GM19463 (cell line): ENCODE measurements around the gene EHD2.
"Not testable (repeated sequence)": the region's sequence is repeated elsewhere in the genome, so short reads cannot be mapped to it uniquely, and the experiment has no call there.

Experiments
- ATAC-seq: cut with Tn5 transposase; IDR thresholded peaks from one replicate; pipeline ENCODE4 v1.9.1; 2021; ENCODE audit warnings: mild to moderate bottlenecking, moderate library complexity; ENCODE audit not compliant: unreplicated experiment

The EHD2 gene

DNA sequence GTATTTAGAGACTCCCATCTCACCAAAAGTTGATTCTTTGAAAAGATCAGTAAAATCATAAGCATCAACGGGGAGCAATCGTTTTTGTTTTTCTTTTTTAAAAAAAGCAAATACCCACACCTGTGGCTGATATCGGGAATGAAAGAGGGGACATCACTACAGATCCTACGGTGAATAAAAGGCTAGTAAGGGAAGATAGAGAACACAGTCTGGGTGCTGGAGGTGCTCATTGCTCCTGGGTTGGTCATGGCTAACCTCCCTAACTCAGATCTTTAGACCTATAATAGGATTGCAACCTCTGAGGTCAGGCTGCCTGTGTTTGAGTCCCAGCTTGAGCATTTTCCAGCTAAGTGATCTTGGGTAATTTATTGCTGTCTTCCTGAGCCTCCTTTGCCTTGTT, 1.1 kb downstream of the EHD2 start:
- no peak for ATAC-seq

DNA sequence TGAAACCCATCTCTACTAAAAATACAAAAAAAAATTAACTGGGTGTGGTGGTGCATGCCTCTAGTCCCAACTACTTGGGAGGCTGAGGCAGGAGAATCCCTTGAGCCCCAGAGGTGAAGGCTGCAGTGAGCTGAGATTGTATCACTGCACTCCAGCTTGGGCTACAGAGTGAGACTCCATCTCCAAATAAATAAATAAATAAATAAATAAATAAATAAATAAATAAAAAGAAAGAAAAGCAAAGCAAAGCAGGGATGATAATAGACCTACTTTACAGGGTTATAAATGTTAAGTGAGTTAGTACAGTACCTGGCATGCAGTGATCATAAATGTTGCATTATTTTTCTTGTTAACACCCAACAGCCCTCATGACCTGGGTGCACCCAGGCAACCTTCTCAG, 1.6 kb downstream of the EHD2 start:
- not testable (repeated sequence) for ATAC-seq

DNA sequence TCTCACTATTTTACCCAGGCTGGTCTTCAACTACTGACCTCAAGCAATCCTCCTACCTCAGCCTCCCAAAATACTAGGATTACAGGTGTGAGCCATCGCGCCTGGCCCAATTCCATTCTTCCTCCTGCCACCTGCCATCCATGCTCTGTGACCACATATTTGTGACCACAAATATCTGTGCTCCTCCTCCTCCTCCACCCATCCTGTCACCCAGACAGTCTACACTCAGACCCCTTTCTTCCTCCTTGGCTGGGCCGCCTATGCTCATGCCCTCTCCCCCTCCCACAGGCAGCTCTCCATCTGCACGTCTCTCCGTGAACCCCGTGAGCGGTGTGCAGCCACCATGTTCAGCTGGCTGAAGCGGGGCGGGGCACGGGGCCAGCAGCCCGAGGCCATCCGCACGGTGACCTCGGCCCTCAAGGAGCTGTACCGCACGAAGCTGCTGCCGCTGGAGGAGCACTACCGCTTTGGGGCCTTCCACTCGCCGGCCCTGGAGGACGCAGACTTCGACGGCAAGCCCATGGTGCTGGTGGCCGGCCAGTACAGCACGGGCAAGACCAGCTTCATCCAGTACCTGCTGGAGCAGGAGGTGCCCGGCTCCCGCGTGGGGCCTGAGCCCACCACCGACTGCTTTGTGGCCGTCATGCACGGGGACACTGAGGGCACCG, 3.2 kb downstream of the EHD2 start:
- no peak for ATAC-seq

DNA sequence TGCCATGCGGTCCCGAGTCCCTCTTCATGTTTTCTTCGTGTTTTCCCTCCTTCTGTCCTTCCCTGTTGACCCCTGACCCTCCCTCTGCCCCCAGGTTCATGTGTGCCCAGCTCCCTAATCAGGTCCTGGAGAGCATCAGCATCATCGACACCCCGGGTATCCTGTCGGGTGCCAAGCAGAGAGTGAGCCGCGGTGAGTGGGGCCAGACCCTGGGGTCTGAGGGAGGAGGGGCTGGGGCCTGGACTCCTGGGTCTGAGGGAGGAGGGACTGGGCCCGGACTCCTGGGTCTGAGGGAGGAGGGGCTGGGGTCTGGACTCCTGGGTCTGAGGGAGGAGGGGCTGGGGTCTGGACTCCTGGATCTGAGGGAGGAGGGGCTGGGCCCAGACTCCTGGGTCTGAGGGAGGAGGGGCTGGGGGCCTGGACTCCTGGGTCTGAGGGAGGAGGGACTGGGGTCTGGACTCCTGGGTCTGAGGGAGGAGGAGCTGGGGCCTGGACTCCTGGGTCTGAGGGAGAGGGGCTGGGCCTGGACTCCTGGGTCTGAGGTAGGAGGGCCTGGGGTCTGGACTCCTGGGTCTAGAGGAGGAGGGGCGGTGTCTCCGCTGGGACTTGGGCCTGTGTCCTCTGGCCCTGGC, 5.3 kb downstream of the EHD2 start:
- ATAC-seq = not testable (repeated sequence)

DNA sequence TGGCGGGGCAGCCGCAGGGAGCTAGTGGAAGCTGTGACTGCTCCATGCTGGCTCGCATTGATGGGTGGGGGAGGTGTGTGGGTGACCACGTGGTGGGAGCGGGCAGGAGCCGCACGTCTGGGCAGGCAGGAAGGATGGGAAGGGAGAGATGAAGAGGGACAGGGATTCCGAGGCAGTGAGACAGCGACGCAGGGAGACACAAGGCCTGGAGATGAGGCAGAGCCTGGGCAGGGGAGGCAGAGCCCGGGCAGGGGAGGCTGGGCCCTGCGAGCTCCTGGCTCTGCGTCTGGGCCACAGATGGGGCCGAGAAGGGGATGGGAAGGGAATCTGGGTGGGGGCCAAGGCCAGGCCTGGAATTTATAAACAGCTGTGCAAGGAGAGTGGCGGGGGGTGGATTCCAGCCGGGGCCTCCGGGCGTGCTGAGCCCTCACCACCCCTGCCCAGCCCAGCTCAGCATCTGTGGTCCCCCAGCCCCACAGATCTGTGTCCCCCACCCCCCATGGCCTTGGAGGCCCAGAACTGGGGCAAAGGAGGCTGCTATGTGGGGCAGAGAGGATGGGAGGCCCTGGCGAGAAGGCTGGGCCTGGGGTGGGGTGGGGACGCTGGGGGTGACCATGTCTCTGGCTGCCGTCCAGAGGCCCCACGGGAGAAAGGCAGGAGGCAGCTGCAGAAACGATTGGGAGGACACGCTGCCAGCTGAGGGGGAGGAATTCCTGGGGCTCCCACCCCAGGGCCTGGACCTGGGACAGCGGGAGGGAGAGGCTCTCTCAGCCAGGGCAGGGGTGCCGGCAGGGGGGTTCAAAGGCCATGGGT, 6.0 kb downstream of the EHD2 start:
- no peak for ATAC-seq

DNA sequence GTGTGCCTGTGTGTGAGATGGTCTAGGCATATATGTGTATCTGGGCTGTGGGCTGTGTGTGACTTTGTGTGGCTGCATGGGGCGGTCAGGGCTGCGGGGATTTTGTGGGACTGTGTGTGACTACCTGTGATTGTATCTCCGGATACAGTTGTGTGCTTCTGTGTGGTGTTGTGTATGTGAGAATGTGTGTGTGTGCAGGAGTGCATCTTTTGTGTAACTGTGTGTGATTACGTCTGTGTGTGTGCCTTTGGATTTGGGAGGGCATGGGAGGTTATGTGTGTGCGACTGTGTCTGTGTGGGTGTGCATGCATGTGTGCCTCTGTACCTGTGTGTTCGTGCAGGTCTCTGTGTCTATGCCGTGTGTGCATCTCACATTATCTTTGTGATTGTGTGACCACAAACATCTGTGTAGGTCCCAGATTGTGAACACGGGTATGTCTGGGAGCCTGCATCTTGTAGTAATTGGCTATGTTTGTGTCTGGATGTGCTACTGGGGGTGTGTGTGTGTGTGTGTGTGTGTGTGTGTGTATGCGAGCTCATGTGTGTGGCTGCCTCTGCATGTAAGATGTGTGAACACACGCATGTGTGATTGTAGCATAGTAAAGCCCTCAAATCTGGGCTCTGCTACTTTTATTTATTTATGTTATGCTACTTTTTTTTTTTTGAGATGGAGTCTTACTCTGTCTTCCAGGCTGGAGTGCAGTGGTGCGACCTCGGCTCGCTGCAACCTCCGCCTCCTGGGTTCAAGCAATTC, 7.6 kb downstream of the EHD2 start:
- ATAC-seq = no peak

DNA sequence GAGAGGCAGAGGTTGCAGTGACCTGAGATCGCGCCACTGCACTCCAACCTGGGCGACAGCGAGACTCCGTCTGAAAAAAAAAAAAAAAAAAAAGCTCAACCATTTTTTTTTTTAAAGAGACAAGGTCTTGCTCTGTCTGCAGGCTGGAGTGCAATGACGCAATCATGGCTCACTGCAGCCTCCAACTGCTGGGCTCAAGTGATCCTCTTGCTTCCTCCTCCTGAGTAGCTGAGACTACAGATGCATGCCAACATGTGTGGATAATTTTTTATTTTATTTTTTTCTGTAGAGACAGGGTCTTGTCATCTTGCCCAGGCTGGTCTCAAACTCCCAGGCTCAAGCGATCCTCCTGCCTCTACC, 10.3 kb downstream of the EHD2 start:
- no peak for ATAC-seq

GRCh38 chr19:47725759-47726401, 12.7 kb downstream of the EHD2 start:
- ATAC-seq = no peak

DNA sequence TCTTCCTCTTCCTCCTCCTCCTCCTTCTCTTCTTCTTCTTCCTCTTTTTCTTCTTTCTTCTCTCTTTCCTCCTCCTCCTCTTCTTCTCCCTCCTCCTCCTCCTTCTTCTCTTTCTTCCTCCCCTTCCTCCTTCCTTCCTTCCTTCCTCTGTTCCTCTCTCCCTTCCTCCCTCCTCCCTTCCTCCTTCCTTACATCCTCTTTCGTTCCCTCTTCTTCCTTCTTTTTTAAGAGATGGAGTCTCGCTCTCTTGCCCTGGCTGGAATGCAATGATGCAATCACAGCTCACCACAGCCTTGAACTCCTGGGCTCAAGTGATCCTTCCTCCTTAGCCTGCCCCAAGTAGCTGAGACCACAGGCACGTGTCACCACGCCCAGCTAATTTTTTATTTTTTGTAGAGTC, 13.2 kb downstream of the EHD2 start:
- ATAC-seq = no peak

DNA sequence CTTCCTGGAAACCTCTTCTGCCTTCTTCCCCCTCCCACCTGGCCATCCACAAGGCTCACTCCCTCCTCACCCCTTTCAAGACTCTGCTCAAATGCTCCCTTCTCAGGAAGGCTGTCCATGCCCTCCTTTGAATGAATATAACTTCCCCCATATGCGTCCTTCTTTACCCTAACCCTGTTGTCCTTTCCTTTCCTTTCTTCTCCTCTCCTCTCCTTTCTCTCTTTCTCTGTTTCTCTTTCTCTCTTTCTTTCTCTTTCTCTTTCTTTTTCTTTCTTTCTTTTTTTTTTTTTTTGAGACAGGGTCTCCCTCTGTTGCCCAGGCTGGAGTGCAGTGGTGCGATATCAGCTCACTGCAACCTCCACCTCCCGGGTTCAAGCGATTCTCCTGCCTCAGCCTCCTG, 15.1 kb downstream of the EHD2 start:
- not testable (repeated sequence) for ATAC-seq

DNA sequence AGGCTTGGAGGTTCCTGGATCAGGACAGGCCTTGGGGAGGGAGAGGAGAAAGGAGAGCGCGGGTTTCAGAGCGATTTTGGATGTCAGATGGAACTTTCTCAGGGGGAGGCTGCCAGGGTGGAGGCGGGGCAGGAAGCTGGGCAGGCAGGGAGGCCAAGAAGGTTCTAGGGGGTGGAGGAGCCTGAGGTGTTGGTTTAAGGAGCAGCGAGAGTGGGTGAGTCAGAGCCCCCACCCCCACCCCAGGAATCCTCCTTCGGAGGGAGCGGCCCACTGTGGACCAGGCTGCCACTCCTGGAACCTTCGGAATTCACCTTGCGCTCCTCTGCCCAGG, 16.2 kb downstream of the EHD2 start:
- no peak for ATAC-seq

DNA sequence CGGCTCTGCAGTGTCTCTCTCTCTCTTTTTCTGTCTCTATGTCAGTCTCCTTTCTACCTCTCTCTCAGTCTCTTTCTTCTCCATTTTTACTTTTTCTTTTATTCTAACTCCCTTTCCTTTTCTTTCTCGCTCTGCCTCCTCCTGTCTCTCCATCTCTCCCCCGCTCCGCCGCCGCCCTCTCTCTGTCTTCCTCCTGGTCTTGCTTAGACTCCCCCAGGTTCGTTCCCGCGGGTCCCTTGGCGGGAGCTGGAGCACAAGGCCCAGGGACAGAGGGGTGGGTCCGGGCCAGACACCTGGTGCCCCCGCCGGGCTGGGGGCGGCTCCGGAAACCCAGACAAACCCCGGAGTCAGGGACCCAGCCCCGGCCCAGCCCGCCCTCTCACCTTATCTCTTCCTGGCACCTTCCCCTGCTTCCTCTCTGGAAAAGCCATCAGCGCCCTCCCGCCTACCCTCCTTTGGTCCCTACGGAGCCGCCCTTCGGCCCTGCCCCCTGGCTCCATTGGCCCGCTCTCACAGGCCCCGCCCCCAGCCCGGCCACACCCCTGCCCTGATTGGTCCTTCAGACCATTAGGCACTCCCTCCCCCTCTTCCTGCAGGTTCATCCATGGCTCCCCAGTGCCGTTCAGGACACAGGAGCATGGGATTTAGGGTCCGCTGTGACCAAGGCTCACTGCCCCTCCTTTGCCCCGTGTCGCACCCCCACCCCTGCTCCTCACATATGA, 16.7 kb downstream of the EHD2 start:
- ATAC-seq = no peak

DNA sequence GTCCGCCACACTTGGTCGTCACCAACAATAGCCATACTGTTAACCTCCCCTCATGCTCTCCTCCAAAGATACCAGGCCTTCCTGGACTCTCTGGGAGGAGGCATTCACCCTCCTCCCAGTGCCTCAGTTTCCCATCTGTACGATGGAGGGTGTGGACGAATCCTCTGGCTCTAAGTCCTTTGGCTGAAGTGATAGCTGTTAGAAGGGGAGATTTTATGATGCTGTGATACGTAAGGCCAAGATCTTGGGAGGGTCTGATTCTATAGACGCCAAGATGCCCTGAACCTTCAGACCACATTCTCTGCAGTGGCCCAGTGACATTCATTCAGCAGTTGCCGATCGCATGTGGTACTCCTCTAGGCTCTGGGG, 17.3 kb downstream of the EHD2 start:
- ATAC-seq = no peak

DNA sequence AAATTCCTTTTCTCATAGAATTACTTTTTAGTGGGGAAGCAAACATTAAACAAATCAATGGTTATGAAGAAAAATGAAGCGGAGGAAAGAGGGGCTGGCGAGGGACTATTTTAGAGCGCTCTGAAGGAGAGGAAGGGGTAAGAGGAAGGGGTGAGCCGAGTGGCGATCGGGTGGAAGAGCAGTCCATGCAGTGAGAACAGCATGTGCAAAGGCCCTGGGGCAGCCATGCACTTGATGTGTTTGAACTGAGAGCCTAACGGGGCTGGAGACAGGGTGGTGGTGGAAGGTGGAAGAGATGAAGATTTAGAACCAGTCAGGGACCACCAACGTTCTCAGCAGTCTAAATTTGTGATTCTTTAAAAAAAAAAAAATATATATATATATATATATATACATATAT, 17.7 kb downstream of the EHD2 start:
- no peak for ATAC-seq

- ATAC-seq = no peak
Observed at GRCh38 chr19:47735131-47735530, 21.9 kb downstream of the EHD2 start.

DNA sequence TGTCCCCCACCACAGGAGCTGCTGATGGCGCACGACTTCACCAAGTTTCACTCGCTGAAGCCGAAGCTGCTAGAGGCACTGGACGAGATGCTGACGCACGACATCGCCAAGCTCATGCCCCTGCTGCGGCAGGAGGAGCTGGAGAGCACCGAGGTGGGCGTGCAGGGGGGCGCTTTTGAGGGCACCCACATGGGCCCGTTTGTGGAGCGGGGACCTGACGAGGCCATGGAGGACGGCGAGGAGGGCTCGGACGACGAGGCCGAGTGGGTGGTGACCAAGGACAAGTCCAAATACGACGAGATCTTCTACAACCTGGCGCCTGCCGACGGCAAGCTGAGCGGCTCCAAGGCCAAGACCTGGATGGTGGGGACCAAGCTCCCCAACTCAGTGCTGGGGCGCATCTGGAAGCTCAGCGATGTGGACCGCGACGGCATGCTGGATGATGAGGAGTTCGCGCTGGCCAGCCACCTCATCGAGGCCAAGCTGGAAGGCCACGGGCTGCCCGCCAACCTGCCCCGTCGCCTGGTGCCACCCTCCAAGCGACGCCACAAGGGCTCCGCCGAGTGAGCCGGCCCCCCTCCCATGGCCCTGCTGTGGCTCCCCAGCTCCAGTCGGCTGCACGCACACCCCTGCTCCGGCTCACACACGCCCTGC, 27.8 kb downstream of the EHD2 start:
- ATAC-seq = no peak

DNA sequence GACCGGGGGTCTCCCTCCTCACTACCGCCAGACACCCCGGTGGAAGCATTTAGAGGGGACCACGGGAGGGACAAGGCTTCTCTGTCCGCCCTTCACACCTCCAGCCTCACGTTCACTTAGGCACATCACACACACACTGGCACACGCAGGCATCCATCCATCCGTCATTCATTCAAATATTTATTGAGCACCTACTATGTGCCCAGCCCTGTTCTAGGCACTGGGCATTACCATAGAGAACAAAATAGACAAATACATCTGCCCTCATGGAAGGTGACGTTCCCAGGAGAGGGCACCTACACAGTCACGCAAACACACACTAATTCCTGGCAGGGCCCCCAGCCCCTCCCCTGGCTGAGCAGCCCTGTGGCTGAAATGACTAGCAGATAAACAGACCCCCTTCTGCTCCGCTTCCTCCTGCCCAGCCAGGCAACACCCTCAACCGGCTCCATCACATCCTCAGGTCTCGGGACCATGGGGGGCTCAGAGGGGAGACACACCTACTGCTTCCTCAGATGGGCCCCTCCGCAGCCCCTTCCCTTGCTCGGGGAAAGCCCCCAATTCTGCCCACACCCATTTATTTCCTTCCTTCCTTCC, 28.4 kb downstream of the EHD2 start:
- ATAC-seq = no peak

DNA sequence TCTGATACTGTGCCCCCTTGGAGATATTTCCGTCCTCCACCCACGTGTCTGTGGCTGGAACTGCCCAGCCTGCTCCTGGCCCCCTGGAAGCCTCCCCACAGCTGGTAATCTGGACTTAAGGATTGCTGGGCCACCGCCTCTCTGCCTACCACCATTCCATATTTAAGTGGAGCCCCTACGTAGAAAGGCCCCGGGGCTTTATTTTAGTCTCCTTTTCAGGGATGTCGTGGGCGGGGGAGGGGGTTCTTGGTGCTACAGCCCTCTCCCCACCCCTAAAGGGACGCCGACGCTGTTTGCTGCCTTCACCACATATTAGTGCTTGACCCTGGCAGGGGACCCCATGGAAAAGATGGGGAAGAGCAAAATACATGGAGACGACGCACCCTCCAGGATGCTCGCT, 29.4 kb downstream of the EHD2 start:
- ATAC-seq = no peak

DNA sequence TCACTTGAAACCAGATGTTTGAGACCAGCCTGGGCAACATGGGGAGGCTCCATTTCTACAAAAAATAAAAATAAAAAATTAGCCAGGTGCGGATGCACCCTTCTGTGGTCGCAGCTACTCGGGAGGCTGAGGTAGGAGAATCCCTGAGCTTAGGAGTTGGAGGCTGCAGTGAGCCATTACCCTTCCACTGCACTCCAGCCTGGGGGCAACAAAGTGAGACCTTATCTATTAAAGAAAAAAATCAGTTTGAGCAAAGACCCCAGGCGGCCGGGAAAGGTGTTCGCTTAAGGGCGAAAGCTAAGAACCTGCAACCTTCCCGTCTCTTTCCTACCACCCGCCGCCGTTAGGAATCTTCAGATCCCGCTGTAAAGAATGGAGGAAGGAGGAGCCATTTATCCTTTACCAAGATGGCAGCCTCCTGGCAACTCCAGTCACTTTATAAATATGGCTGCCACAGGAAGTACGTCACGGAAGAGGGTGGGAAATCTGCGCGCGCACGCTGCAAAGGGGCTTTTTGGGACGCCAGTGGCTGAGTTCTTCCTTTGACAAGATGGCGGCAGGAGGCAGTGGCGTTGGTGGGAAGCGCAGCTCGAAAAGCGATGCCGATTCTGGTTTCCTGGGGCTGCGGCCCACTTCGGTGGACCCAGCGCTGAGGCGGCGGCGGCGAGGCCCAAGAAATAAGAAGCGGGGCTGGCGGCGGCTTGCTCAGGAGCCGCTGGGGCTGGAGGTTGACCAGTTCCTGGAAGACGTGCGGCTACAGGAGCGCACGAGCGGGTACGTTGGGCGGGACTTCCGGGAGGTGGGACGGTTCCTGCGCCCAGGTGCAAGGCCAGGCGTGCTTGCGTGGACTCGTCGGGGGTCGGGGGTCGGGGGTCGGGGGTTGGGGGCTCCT, 32.0 kb downstream of the EHD2 start, which contains the start of gene NOP53:
TSS of gene NOP53 (plus strand) at position 537 of the 892 bp plus-strand sequence. CDS start at position 551, 14 bp downstream.
- ATAC-seq = peak; percentile 69
